HepG2 (cell line): ENCODE results near the gene IP6K1. TPM values are rescaled to one million over a fixed set of nuclear protein-coding genes. Genes with fewer than 3 reads are reported as not detected.
"Not testable (repeated sequence)": the region's sequence is repeated elsewhere in the genome, so short reads cannot be mapped to it uniquely, and the experiment has no call there.

Experiments
- ATAC-seq: fragments of 200-7000 bp; cut with Tn5 transposase; 3 replicates; pipeline ENCODE4 v1.9.1; 2020; ENCODE audit warnings: mild to moderate bottlenecking, moderate library complexity
- BruUV-seq: library from RNA; stranded (reverse); fragments of 400-500 nt; replicated peaks from 2 replicates; lab custom pipeline; 2021; lab: Mats Ljungman, UMichigan
- CTCF ChIA-PET: fragments of 300-600 bp; formaldehyde crosslinking; extraction: SDS; loops from one replicate; lab custom pipeline; 2021; ENCODE audit warnings: low total read pairs, inconsistent platforms, low intra/inter-chr PET ratio; lab: Yijun Ruan, JAX
- POLR2A ChIA-PET: fragments of 350-600 bp; sonication (Branson Sonifier 250); formaldehyde crosslinking; loops from one replicate; lab custom pipeline; 2020; ENCODE audit warnings: antibody characterized with exemption, inconsistent platforms; lab: Yijun Ruan, JAX
- DNase-seq: peaks from one replicate; pipeline ENCODE4 v3.0.0-alpha.2; 2015; ENCODE audit warnings: low spot score
- FAIRE-seq: peaks from 3 replicates; lab custom pipeline; 2011; peaks lifted over from hg19 to GRCh38; lab: Jason Lieb, UNC
- H2AFZ ChIP-seq: one replicate; pipeline ENCODE4 v1.6.1; 2011; ENCODE audit warnings: low read length, inconsistent platforms
- H3K27ac ChIP-seq: fragments of 300-600 bp; 3 replicates; pipeline ENCODE4 v1.8.0; 2011; ENCODE audit warnings: mixed run types, mild to moderate bottlenecking, mixed read lengths, low read length, inconsistent platforms; ENCODE audit not compliant: insufficient read depth; ENCODE audit errors: extremely low read length
- H3K27me3 ChIP-seq, 2 experiments: fragments of 200-600 bp in 1 of 2; 2 replicates in 1 of 2; 3 replicates in 1 of 2; pipeline versions ENCODE4 v1.6.0 to v1.8.0; 2011; ENCODE audit warnings: low read length in 2 of 2, mild to moderate bottlenecking in 2 of 2, moderate library complexity in 2 of 2, inconsistent platforms in 1 of 2; ENCODE audit not compliant: insufficient read depth in 2 of 2, control insufficient read depth in 1 of 2
- H3K36me3 ChIP-seq, 2 experiments: fragments of 200-600 bp in 1 of 2; replicated peaks in 1 of 2; 2 replicates in 1 of 2; 3 replicates in 1 of 2; pipeline versions ENCODE4 v1.5.1 to v1.8.0; 2011; ENCODE audit warnings: low read length in 2 of 2, inconsistent platforms in 1 of 2; ENCODE audit not compliant: insufficient read depth in 2 of 2, control insufficient read depth in 1 of 2
- H3K4me1 ChIP-seq: 2 replicates; pipeline ENCODE4 v1.5.1; 2012; ENCODE audit warnings: low read length, inconsistent platforms; ENCODE audit not compliant: insufficient read depth
- H3K4me2 ChIP-seq: 2 replicates; pipeline ENCODE4 v1.6.0; 2011; ENCODE audit warnings: low read depth, low read length, inconsistent platforms
- H3K4me3 ChIP-seq, 3 experiments: fragments of 200-600 bp in 1 of 3; sonication (generic), shearing (Covaris generic) in 1 of 3; replicated peaks in 1 of 3; 2 replicates each; pipeline ENCODE4 v1.5.1; 2011 to 2016; ENCODE audit warnings: low read length in 3 of 3, inconsistent platforms in 2 of 3, low read depth in 2 of 3, mild to moderate bottlenecking in 2 of 3, control low read depth in 1 of 3, mixed read lengths in 1 of 3; ENCODE audit not compliant: insufficient read depth in 1 of 3
- H3K79me2 ChIP-seq: one replicate; pipeline ENCODE4 v1.6.1; 2011; ENCODE audit warnings: low read length, inconsistent platforms; ENCODE audit not compliant: insufficient read depth
- H3K9ac ChIP-seq: 2 replicates; pipeline ENCODE4 v1.6.0; 2011; ENCODE audit warnings: mild to moderate bottlenecking, low read depth, low read length, inconsistent platforms; ENCODE audit not compliant: insufficient read depth
- H3K9me3 ChIP-seq: 2 replicates; pipeline ENCODE4 v1.5.1; 2012; ENCODE audit warnings: mild to moderate bottlenecking, low read length
- H4K20me1 ChIP-seq: 2 replicates; pipeline ENCODE4 v1.6.0; 2011; ENCODE audit warnings: inconsistent platforms, mild to moderate bottlenecking, low read length, moderate library complexity; ENCODE audit not compliant: insufficient read depth
- AGO1 ChIP-seq: fragments of 200-400 bp; formaldehyde crosslinking; IDR thresholded peaks from 2 replicates; pipeline ENCODE4 v1.6.1; 2017; ENCODE audit warnings: mild to moderate bottlenecking, low read depth, low read length, moderate library complexity; ENCODE audit not compliant: poor library complexity, severe bottlenecking
- POLR2A ChIP-seq, 2 experiments: IDR thresholded peaks; 2 replicates each; pipeline ENCODE4 v1.6.1; 2011; ENCODE audit warnings: low read depth in 2 of 2, low read length in 2 of 2, mild to moderate bottlenecking in 1 of 2, moderate library complexity in 1 of 2; ENCODE audit not compliant: insufficient read depth in 1 of 2
- POLR2G ChIP-seq: fragments of 200-400 bp; formaldehyde crosslinking; IDR thresholded peaks from 2 replicates; pipeline ENCODE4 v1.6.1; 2018; ENCODE audit warnings: mild to moderate bottlenecking, low read depth, low read length, moderate library complexity
- RBFOX2 ChIP-seq: fragments of 200-400 bp; formaldehyde crosslinking; IDR thresholded peaks from 2 replicates; pipeline ENCODE4 v1.6.1; 2017; ENCODE audit warnings: low read depth, mild to moderate bottlenecking, low read length
- WGBS: methylation state at CpG from one replicate; pipeline ENCODE4 v1.1.6; 2017; ENCODE audit warnings: low lambda C conversion rate; 5-methylcytosine and 5-hydroxymethylcytosine counted together
- in situ Hi-C: cut with HindIII; loops from 2 replicates; pipeline ENCODE4 v1.10.0; 2017; ENCODE audit warnings: low pct_unique_long_range_greater_than_20kb; ENCODE audit not compliant: extremely low pct_ligation_motif_present
- intact Hi-C: fragments of 100-400 bp; cut with micrococcal nuclease; formaldehyde crosslinking; loops from one replicate; pipeline ENCODE4 v1.10.0; 2022; ENCODE audit not compliant: unreplicated experiment
- polyA plus RNA-seq, 8 experiments: library from polyadenylated mRNA; depleted of rRNA in 3 of 8; stranded (reverse) in 7 of 8; unstranded in 1 of 8; fragments of >200 nt; fragmentation: Illumina TruSeq in 4 of 8; extraction: Trizol in 4 of 8; gene quantifications; 2 replicates each; pipeline versions ENCODE4 v1.2.1 to v1.2.3, GENCODE V29; 2011 to 2016; ENCODE audit warnings: low read depth in 4 of 8, missing spikeins in 1 of 8, mixed read lengths in 1 of 8; ENCODE audit not compliant: insufficient read depth in 1 of 8
- total RNA-seq, 5 experiments: library from RNA; depleted of rRNA; stranded (reverse); fragments of >200 nt; fragmentation: Illumina TruSeq; extraction: Trizol; gene quantifications; 2 replicates each; pipeline ENCODE4 v1.2.3, GENCODE V29; 2016; ENCODE audit warnings: low read depth in 1 of 5
- TF ChIP-seq, protein P1 (sequence below): sonication (generic); formaldehyde crosslinking; IDR thresholded peaks from 2 replicates; pipeline ENCODE4 v1.4.0; 2020; ENCODE audit warnings: missing genetic modification reagents
- TF ChIP-seq, protein P2 (sequence below): sonication (generic); formaldehyde crosslinking; IDR thresholded peaks from 2 replicates; pipeline ENCODE4 v1.4.0; 2020; ENCODE audit warnings: missing genetic modification reagents

IP6K1 gene
- total and polyA plus RNA-seq, 2 of the 13 experiments (the other 11 are each of a cell fraction or from before 2014, with no cell fraction given): 17.7 to 29.7 TPM

DNA sequence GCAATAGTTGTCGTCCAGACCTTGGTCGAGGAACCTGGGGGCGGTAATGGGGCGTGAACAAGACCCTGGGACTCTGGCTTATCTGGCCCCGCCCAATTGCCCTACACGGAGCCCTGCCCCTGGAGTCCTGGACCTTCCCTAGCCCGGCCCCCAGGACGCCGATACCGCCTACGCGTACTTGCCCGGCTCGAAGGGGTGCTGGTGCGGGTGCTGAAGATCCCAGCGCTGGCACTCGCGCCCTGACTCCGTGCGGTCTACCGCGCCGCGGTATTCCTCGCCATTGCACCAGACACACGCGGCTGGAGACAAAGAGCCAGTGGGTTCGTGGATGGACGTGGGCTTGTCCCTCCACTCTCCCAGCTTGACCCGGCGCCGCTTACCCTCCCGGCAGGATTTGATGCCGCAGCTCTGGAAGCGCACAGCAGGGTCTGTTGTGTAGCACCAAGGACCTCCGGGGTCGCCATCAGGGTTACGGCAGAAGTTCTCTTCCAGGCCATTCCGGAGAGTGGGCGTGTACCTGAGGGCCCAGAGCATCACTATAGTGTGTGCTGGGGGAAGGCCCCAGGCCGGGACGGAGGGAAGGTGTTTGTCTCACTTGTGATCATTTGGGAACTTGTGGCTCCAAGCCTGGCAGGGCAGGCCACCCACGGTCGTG, 99.4 kb downstream of the IP6K1 start:
- BruUV-seq, intact Hi-C loops, in situ Hi-C loops, POLR2A ChIA-PET, H2AFZ ChIP-seq, H3K9me3 ChIP-seq, H3K27me3 ChIP-seq, H3K27ac ChIP-seq, DNase-seq, FAIRE-seq, CTCF ChIA-PET, H3K9ac ChIP-seq, ATAC-seq: not testable (repeated sequence)
- Histone ChIP-seq H4K20me1 (peaks cover 12% of the 10 kb centered on the region; the same call in 1 of the 2 replicates), H3K79me2 (peaks cover 34% of the 10 kb centered on the region), H3K36me3 (peaks cover 13 to 24% of the 10 kb centered on the region in 2 experiments), H3K4me2 (peak overlapping the region; percentile 96), H3K4me1 (peaks cover 53% of the 10 kb centered on the region), H3K4me3 (peak overlapping the region in 1 of 3 experiments; percentile 89; a peak in 1 of 6 replicates)
- WGBS: 97% methylated on average over 34 of the region's 44 CpGs
- TF ChIP-seq RBFOX2 (peak; percentile 63), POLR2G (0 out of 2 replicates have a peak, but pooled peaks have one; percentile 18), AGO1 (peak; percentile 86), POLR2A (IDR thresholded peaks at IDR 0.05; ENCODE audit: insufficient read depth in 1 of 2, low read depth in 2 of 2, low read length in 2 of 2) (0 out of 4 replicates have a peak, but pooled peaks of 1 of the 2 experiments have one; percentile 16)
- TF ChIP-seq, protein P1, sequence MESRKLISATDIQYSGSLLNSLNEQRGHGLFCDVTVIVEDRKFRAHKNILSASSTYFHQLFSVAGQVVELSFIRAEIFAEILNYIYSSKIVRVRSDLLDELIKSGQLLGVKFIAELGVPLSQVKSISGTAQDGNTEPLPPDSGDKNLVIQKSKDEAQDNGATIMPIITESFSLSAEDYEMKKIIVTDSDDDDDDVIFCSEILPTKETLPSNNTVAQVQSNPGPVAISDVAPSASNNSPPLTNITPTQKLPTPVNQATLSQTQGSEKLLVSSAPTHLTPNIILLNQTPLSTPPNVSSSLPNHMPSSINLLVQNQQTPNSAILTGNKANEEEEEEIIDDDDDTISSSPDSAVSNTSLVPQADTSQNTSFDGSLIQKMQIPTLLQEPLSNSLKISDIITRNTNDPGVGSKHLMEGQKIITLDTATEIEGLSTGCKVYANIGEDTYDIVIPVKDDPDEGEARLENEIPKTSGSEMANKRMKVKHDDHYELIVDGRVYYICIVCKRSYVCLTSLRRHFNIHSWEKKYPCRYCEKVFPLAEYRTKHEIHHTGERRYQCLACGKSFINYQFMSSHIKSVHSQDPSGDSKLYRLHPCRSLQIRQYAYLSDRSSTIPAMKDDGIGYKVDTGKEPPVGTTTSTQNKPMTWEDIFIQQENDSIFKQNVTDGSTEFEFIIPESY: peak; percentile 57; the same call in 1 of the 2 replicates
- TF ChIP-seq, protein P2, sequence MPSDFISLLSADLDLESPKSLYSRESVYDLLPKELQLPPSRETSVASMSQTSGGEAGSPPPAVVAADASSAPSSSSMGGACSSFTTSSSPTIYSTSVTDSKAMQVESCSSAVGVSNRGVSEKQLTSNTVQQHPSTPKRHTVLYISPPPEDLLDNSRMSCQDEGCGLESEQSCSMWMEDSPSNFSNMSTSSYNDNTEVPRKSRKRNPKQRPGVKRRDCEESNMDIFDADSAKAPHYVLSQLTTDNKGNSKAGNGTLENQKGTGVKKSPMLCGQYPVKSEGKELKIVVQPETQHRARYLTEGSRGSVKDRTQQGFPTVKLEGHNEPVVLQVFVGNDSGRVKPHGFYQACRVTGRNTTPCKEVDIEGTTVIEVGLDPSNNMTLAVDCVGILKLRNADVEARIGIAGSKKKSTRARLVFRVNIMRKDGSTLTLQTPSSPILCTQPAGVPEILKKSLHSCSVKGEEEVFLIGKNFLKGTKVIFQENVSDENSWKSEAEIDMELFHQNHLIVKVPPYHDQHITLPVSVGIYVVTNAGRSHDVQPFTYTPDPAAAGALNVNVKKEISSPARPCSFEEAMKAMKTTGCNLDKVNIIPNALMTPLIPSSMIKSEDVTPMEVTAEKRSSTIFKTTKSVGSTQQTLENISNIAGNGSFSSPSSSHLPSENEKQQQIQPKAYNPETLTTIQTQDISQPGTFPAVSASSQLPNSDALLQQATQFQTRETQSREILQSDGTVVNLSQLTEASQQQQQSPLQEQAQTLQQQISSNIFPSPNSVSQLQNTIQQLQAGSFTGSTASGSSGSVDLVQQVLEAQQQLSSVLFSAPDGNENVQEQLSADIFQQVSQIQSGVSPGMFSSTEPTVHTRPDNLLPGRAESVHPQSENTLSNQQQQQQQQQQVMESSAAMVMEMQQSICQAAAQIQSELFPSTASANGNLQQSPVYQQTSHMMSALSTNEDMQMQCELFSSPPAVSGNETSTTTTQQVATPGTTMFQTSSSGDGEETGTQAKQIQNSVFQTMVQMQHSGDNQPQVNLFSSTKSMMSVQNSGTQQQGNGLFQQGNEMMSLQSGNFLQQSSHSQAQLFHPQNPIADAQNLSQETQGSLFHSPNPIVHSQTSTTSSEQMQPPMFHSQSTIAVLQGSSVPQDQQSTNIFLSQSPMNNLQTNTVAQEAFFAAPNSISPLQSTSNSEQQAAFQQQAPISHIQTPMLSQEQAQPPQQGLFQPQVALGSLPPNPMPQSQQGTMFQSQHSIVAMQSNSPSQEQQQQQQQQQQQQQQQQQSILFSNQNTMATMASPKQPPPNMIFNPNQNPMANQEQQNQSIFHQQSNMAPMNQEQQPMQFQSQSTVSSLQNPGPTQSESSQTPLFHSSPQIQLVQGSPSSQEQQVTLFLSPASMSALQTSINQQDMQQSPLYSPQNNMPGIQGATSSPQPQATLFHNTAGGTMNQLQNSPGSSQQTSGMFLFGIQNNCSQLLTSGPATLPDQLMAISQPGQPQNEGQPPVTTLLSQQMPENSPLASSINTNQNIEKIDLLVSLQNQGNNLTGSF (CRISPR knock-in tag): 0 out of 2 replicates have a peak, but pooled peaks have one; percentile 17
